ENCODE results near the gene ACYP1.

GRCh38 chr14:75049731-75050201, 14.1 kb downstream of the ACYP1 start:
- TF ChIP-seq CTCF (conservative IDR thresholded peaks at IDR 0.05 in 1 of 2, IDR thresholded peaks at IDR 0.05 in 1 of 2; ENCODE audit: low read depth in 1 of 2, low read length in 2 of 2): no peak
- no peak for TF ChIP-seq EZH2 (IDR thresholded peaks at IDR 0.05; ENCODE audit: low read length, missing control alignments)

Data from fibroblast of lung (primary cell).